Stimulated activated CD4-positive, alpha-beta T cell treated with anti-CD3 and anti-CD28 coated beads, Interleukin-15, amount 100 ng/mL, for 48 hours (primary cell): Measurements from ENCODE around the gene GIPC1.
"Not testable (repeated sequence)": the region's sequence is repeated elsewhere in the genome, so short reads cannot be mapped to it uniquely, and the experiment has no call there.

ENCODE experiments used
- DNase-seq, 2 donors: peaks; one replicate each; pipeline ENCODE4 v3.0.0-alpha.2; 2020; ENCODE audit warnings: low read depth in 2 of 2

GIPC1 gene

GRCh38 chr19:14471436-14472187, 24.3 kb downstream of the GIPC1 start:
- no peak for DNase-seq

- DNase-seq, result no peak
These were observed 25.7 kb downstream of the GIPC1 start for GRCh38 chr19:14470031-14470876.

GRCh38 chr19:14467816-14468215, 28.1 kb downstream of the GIPC1 start:
- DNase-seq, result no peak

- no peak for DNase-seq
These were observed 28.5 kb downstream of the GIPC1 start for GRCh38 chr19:14467391-14467790.

- no peak for DNase-seq
These were observed 32.2 kb downstream of the GIPC1 start for GRCh38 chr19:14463747-14464146.

GRCh38 chr19:14462401-14462800, 33.5 kb downstream of the GIPC1 start:
- not testable (repeated sequence) for DNase-seq

- DNase-seq, result no peak
These were observed 35.0 kb downstream of the GIPC1 start for GRCh38 chr19:14460935-14461334.

- no peak for DNase-seq
These were observed 36.2 kb downstream of the GIPC1 start for GRCh38 chr19:14459703-14460102.

GRCh38 chr19:14452303-14452702, 43.6 kb downstream of the GIPC1 start:
- not testable (repeated sequence) for DNase-seq

GRCh38 chr19:14450876-14451275, 45.1 kb downstream of the GIPC1 start:
- no peak for DNase-seq

GRCh38 chr19:14450168-14450874, 45.6 kb downstream of the GIPC1 start:
- peak; percentile 77 to 78 for DNase-seq

- DNase-seq, result no peak
These were observed 46.6 kb downstream of the GIPC1 start for GRCh38 chr19:14449321-14449720.

- DNase-seq, result no peak
These were observed 49.4 kb downstream of the GIPC1 start for GRCh38 chr19:14446336-14447036.

GRCh38 chr19:14443632-14444216, 52.2 kb downstream of the GIPC1 start:
- DNase-seq, result no peak

- DNase-seq, result no peak
These were observed 52.9 kb downstream of the GIPC1 start for GRCh38 chr19:14442891-14443631.

GRCh38 chr19:14441041-14441938, 54.6 kb downstream of the GIPC1 start:
- no peak for DNase-seq

- DNase-seq, result peak; percentile 60 to 72
These were observed 55.9 kb downstream of the GIPC1 start for GRCh38 chr19:14440049-14440448.

- no peak for DNase-seq
These were observed 56.9 kb downstream of the GIPC1 start for GRCh38 chr19:14439014-14439413.

GRCh38 chr19:14437578-14438140, 58.3 kb downstream of the GIPC1 start:
- no peak for DNase-seq
